Vagina (tissue), 2 donors: ENCODE measurements around the gene ANKRD18A.

Source experiments
- CTCF ChIP-seq, 3 experiments: fragments of 450-650 bp in 2 of 3; fragments of 200-600 bp in 1 of 3; sonication (generic) in 1 of 3; IDR thresholded peaks; one replicate each; pipeline ENCODE4 v1.5.1; 2017 to 2019; ENCODE audit warnings: antibody characterized with exemption in 3 of 3, mild to moderate bottlenecking in 2 of 3, moderate library complexity in 2 of 3
- POLR2A ChIP-seq, 2 donors: fragments of 450-650 bp; IDR thresholded peaks; one replicate each; pipeline ENCODE4 v1.6.1; 2017; ENCODE audit warnings: antibody characterized with exemption in 2 of 2, mild to moderate bottlenecking in 2 of 2, moderate library complexity in 2 of 2

GRCh38 chr9:38634315-38634714, 13.9 kb upstream of the ANKRD18A start:
- TF ChIP-seq CTCF (IDR thresholded peaks at IDR 0.05): no peak
- TF ChIP-seq POLR2A (IDR thresholded peaks at IDR 0.05): no peak
